Tibial nerve (tissue), 4 donors: Measurements from ENCODE around the gene ERC2.

ENCODE experiments used
- CTCF ChIP-seq, 5 experiments: fragments of 200-600 bp in 3 of 5; fragments of 450-650 bp in 2 of 5; sonication (generic) in 3 of 5; IDR thresholded peaks; one replicate each; pipeline ENCODE4 v1.5.1; 2016 to 2019; ENCODE audit warnings: antibody characterized with exemption in 5 of 5, mild to moderate bottlenecking in 3 of 5, moderate library complexity in 2 of 5
- EP300 ChIP-seq, 2 donors: sonication (generic); formaldehyde crosslinking; IDR thresholded peaks; one replicate each; pipeline ENCODE4 v1.6.1; 2017; ENCODE audit warnings: antibody characterized with exemption in 2 of 2, mild to moderate bottlenecking in 1 of 2
- POLR2A ChIP-seq, 2 donors: fragments of 450-650 bp; IDR thresholded peaks; one replicate each; pipeline ENCODE4 v1.6.1; 2017; ENCODE audit warnings: antibody characterized with exemption in 2 of 2, mild to moderate bottlenecking in 2 of 2, moderate library complexity in 2 of 2

- no peak for TF ChIP-seq CTCF (IDR thresholded peaks at IDR 0.05)
- no peak for TF ChIP-seq POLR2A (IDR thresholded peaks at IDR 0.05)
- TF ChIP-seq EP300 (IDR thresholded peaks at IDR 0.05), result no peak
Observed at GRCh38 chr3:55714057-55714456, 754.2 kb downstream of the ERC2 start.
